Kidney capillary endothelial cell (primary cell): ENCODE results near the gene MOGAT1.
"Not testable (repeated sequence)": the region's sequence is repeated elsewhere in the genome, so short reads cannot be mapped to it uniquely, and the experiment has no call there.

Experiments used
- DNase-seq: peaks from one replicate; pipeline ENCODE4 v3.0.0-alpha.2; 2018; ENCODE audit warnings: low spot score

MOGAT1 gene

GRCh38 chr2:222709191-222709891 is 37.9 kb downstream of the MOGAT1 start:
- peak; percentile 92 for DNase-seq

- no peak for DNase-seq
Observed at GRCh38 chr2:222710736-222711135, 39.3 kb downstream of the MOGAT1 start.

- DNase-seq, result no peak
Observed at GRCh38 chr2:222711315-222711940, 40.0 kb downstream of the MOGAT1 start.

GRCh38 chr2:222713002-222713401 is 41.5 kb downstream of the MOGAT1 start:
- DNase-seq, result no peak

- DNase-seq, result no peak
Observed at GRCh38 chr2:222714361-222715241, 43.1 kb downstream of the MOGAT1 start.

GRCh38 chr2:222715742-222716141 is 44.3 kb downstream of the MOGAT1 start:
- no peak for DNase-seq

- DNase-seq, result not testable (repeated sequence)
Observed at GRCh38 chr2:222719787-222720186, 48.3 kb downstream of the MOGAT1 start.

- not testable (repeated sequence) for DNase-seq
Observed at GRCh38 chr2:222721597-222721996, 50.1 kb downstream of the MOGAT1 start.

- no peak for DNase-seq
Observed at GRCh38 chr2:222722327-222722946, 51.0 kb downstream of the MOGAT1 start.

GRCh38 chr2:222724208-222724607 is 52.8 kb downstream of the MOGAT1 start:
- no peak for DNase-seq

- no peak for DNase-seq
Observed at GRCh38 chr2:222728621-222729020, 57.2 kb downstream of the MOGAT1 start.

GRCh38 chr2:222730366-222730999 is 59.0 kb downstream of the MOGAT1 start:
- DNase-seq, result no peak

GRCh38 chr2:222731201-222731621 is 59.8 kb downstream of the MOGAT1 start:
- DNase-seq, result no peak

- no peak for DNase-seq
Observed at GRCh38 chr2:222732489-222733178, 61.2 kb downstream of the MOGAT1 start.

GRCh38 chr2:222733470-222733845 is 62.0 kb downstream of the MOGAT1 start:
- no peak for DNase-seq

GRCh38 chr2:222733846-222734702 is 62.6 kb downstream of the MOGAT1 start:
- no peak for DNase-seq

- no peak for DNase-seq
Observed at GRCh38 chr2:222734703-222735014, 63.2 kb downstream of the MOGAT1 start.

GRCh38 chr2:222736301-222736700 is 64.8 kb downstream of the MOGAT1 start:
- peak; percentile 22 for DNase-seq

- no peak for DNase-seq
Observed at GRCh38 chr2:222736924-222737323, 65.5 kb downstream of the MOGAT1 start.

- no peak for DNase-seq
Observed at GRCh38 chr2:222738312-222738711, 66.9 kb downstream of the MOGAT1 start.
